Stimulated activated CD4-positive, alpha-beta T cell treated with anti-CD3 and anti-CD28 coated beads, Interleukin-2, amount 100 ng/mL, for 4 hours (primary cell): ENCODE measurements around the gene TMEM39A.

Experiments
- DNase-seq: peaks from one replicate; pipeline ENCODE4 v3.0.0-alpha.2; 2020; ENCODE audit warnings: low read depth

The TMEM39A gene

GRCh38 chr3:119453822-119454221 is 9.6 kb downstream of the TMEM39A start:
- DNase-seq: no peak

GRCh38 chr3:119444590-119444989 is 18.8 kb downstream of the TMEM39A start:
- no peak for DNase-seq

- no peak for DNase-seq
Measured at GRCh38 chr3:119443179-119443578, 20.2 kb downstream of the TMEM39A start.

- DNase-seq: no peak
Measured at GRCh38 chr3:119437691-119438258, 25.6 kb downstream of the TMEM39A start.

GRCh38 chr3:119436977-119437376 is 26.4 kb downstream of the TMEM39A start:
- no peak for DNase-seq

- DNase-seq: no peak
Measured at GRCh38 chr3:119434703-119435102, 28.7 kb downstream of the TMEM39A start.

- DNase-seq: no peak
Measured at GRCh38 chr3:119433613-119434325, 29.6 kb downstream of the TMEM39A start.

GRCh38 chr3:119428538-119428937 is 34.9 kb downstream of the TMEM39A start:
- no peak for DNase-seq

- no peak for DNase-seq
Measured at GRCh38 chr3:119427669-119428068, 35.7 kb downstream of the TMEM39A start.

GRCh38 chr3:119420196-119420595 is 43.2 kb downstream of the TMEM39A start:
- DNase-seq: no peak

GRCh38 chr3:119418641-119419040 is 44.8 kb downstream of the TMEM39A start:
- DNase-seq: no peak

- DNase-seq: no peak
Measured at GRCh38 chr3:119417771-119418512, 45.5 kb downstream of the TMEM39A start.

- no peak for DNase-seq
Measured at GRCh38 chr3:119416873-119417272, 46.5 kb downstream of the TMEM39A start.

- no peak for DNase-seq
Measured at GRCh38 chr3:119413603-119414280, 49.7 kb downstream of the TMEM39A start.

- DNase-seq: no peak
Measured at GRCh38 chr3:119409844-119410243, 53.6 kb downstream of the TMEM39A start.

- no peak for DNase-seq
Measured at GRCh38 chr3:119408243-119408950, 55.0 kb downstream of the TMEM39A start.

GRCh38 chr3:119405315-119405714 is 58.1 kb downstream of the TMEM39A start:
- no peak for DNase-seq

GRCh38 chr3:119403201-119403600 is 60.2 kb downstream of the TMEM39A start:
- DNase-seq: no peak

- no peak for DNase-seq
Measured at GRCh38 chr3:119402791-119403190, 60.6 kb downstream of the TMEM39A start.

- no peak for DNase-seq
Measured at GRCh38 chr3:119401503-119402440, 61.6 kb downstream of the TMEM39A start.

- DNase-seq: no peak
Measured at GRCh38 chr3:119401069-119401468, 62.3 kb downstream of the TMEM39A start.
